Measurements from ENCODE around the gene LRRC47.

The LRRC47 gene

GRCh38 chr1:3775490-3776230 lies 20.6 kb downstream of the LRRC47 start:
- H3K4me3 Mint-ChIP-seq: peak overlapping the region; percentile 34
- H3K4me1 Mint-ChIP-seq (ENCODE audit: low read depth): peaks cover 46% of the 10 kb centered on the region
- H3K36me3 Mint-ChIP-seq (ENCODE audit: low read depth): peaks cover 26% of the 10 kb centered on the region
- intact Hi-C loops (cut with micrococcal nuclease): no loop called here
- H3K9me3 Mint-ChIP-seq: no peaks in the 10 kb centered on the region
- peaks cover 27% of the 10 kb centered on the region for H3K27me3 Mint-ChIP-seq
- peak overlapping the region; percentile 12 for H3K27ac Mint-ChIP-seq

- Mint-ChIP-seq H3K27me3 (peaks cover 32% of the 10 kb centered on the region), H3K27ac (no peak overlapping the region), H3K36me3 (ENCODE audit: low read depth) (peaks cover 20% of the 10 kb centered on the region), H3K4me1 (ENCODE audit: low read depth) (peaks cover 46% of the 10 kb centered on the region), H3K9me3 (no peaks in the 10 kb centered on the region), H3K4me3 (peak overlapping the region; percentile 34)
- intact Hi-C loops (cut with micrococcal nuclease): no loop called here
Measured at GRCh38 chr1:3774946-3775489, 21.3 kb downstream of the LRRC47 start.

GRCh38 chr1:3774276-3774945 lies 21.9 kb downstream of the LRRC47 start:
- H3K27ac Mint-ChIP-seq: no peak overlapping the region
- intact Hi-C loops (cut with micrococcal nuclease): no loop called here

GRCh38 chr1:3773572-3774275 lies 22.6 kb downstream of the LRRC47 start:
- H3K27me3 Mint-ChIP-seq: peaks cover 36% of the 10 kb centered on the region
- H3K9me3 Mint-ChIP-seq: no peaks in the 10 kb centered on the region
- intact Hi-C loops (cut with micrococcal nuclease): no loop called here
- H3K27ac Mint-ChIP-seq: no peak overlapping the region
- peaks cover 35% of the 10 kb centered on the region for H3K4me1 Mint-ChIP-seq (ENCODE audit: low read depth)
- peaks cover 7% of the 10 kb centered on the region for H3K36me3 Mint-ChIP-seq (ENCODE audit: low read depth)
- no peak overlapping the region for H3K4me3 Mint-ChIP-seq

More at GRCh38 chr1:3774276-3774945, 21.9 kb downstream of the LRRC47 start:
- Mint-ChIP-seq H3K4me3 (no peak overlapping the region), H3K4me1 (ENCODE audit: low read depth) (peaks cover 42% of the 10 kb centered on the region), H3K9me3 (no peaks in the 10 kb centered on the region), H3K27me3 (peaks cover 32% of the 10 kb centered on the region), H3K36me3 (ENCODE audit: low read depth) (peaks cover 14% of the 10 kb centered on the region)

- Mint-ChIP-seq H3K36me3 (ENCODE audit: low read depth) (no peaks in the 10 kb centered on the region), H3K4me3 (peak within 1 kb of the TSS; percentile 71), H3K9me3 (no peaks in the 10 kb centered on the region), H3K27me3 (peaks cover 36% of the 10 kb centered on the region), H3K4me1 (ENCODE audit: low read depth) (peaks cover 31% of the 10 kb centered on the region), H3K27ac (no peak within 1 kb of the TSS)
- intact Hi-C loops (cut with micrococcal nuclease): loop anchor here (1.0 kb wide), 1 partner anchor 23 kb away; the partner anchor contains the start of gene LRRC47
Measured at GRCh38 chr1:3772715-3773571, 23.4 kb downstream of the LRRC47 start, which contains the start of gene SMIM1. SMIM1 (plus strand) TSS chr1:3772749; CDS start chr1:3775374, 2,625 bp downstream.

GRCh38 chr1:3772027-3772714 lies 24.1 kb downstream of the LRRC47 start:
- Mint-ChIP-seq H3K36me3 (ENCODE audit: low read depth) (no peaks in the 10 kb centered on the region), H3K9me3 (no peaks in the 10 kb centered on the region), H3K27me3 (peaks cover 39% of the 10 kb centered on the region), H3K27ac (no peak overlapping the region), H3K4me3 (peak overlapping the region; percentile 71), H3K4me1 (ENCODE audit: low read depth) (peaks cover 31% of the 10 kb centered on the region)
- intact Hi-C loops (cut with micrococcal nuclease): loop anchor here (1.0 kb wide), 1 partner anchor 24 kb away; the partner anchor contains the start of gene LRRC47

GRCh38 chr1:3771108-3772026 lies 24.9 kb downstream of the LRRC47 start:
- peaks cover 29% of the 10 kb centered on the region for H3K4me1 Mint-ChIP-seq (ENCODE audit: low read depth)
- no peaks in the 10 kb centered on the region for H3K9me3 Mint-ChIP-seq
- H3K36me3 Mint-ChIP-seq (ENCODE audit: low read depth): no peaks in the 10 kb centered on the region
- no peak overlapping the region for H3K27ac Mint-ChIP-seq
- intact Hi-C loops (cut with micrococcal nuclease): loop anchor here (1.0 kb wide), 1 partner anchor 25 kb away; the partner anchor contains the start of gene LRRC47
- peak overlapping the region; percentile 66 for H3K4me3 Mint-ChIP-seq
- H3K27me3 Mint-ChIP-seq: peaks cover 44% of the 10 kb centered on the region

- H3K4me3 Mint-ChIP-seq: no peak overlapping the region
- H3K9me3 Mint-ChIP-seq: no peaks in the 10 kb centered on the region
- peaks cover 47% of the 10 kb centered on the region for H3K27me3 Mint-ChIP-seq
- H3K4me1 Mint-ChIP-seq (ENCODE audit: low read depth): peaks cover 17% of the 10 kb centered on the region
- no peaks in the 10 kb centered on the region for H3K36me3 Mint-ChIP-seq (ENCODE audit: low read depth)
- intact Hi-C loops (cut with micrococcal nuclease): no loop called here
- no peak overlapping the region for H3K27ac Mint-ChIP-seq
Measured at GRCh38 chr1:3770047-3770765, 26.1 kb downstream of the LRRC47 start.

GRCh38 chr1:3768811-3769390 lies 27.4 kb downstream of the LRRC47 start:
- H3K36me3 Mint-ChIP-seq (ENCODE audit: low read depth): no peaks in the 10 kb centered on the region
- H3K4me1 Mint-ChIP-seq (ENCODE audit: low read depth): peaks cover 13% of the 10 kb centered on the region
- intact Hi-C loops (cut with micrococcal nuclease): no loop called here
- H3K4me3 Mint-ChIP-seq: no peak overlapping the region
- no peak overlapping the region for H3K27ac Mint-ChIP-seq
- no peaks in the 10 kb centered on the region for H3K9me3 Mint-ChIP-seq
- H3K27me3 Mint-ChIP-seq: peaks cover 48% of the 10 kb centered on the region

GRCh38 chr1:3767328-3767925 lies 28.9 kb downstream of the LRRC47 start:
- peaks cover 43% of the 10 kb centered on the region for H3K27me3 Mint-ChIP-seq
- H3K4me3 Mint-ChIP-seq: no peak overlapping the region
- intact Hi-C loops (cut with micrococcal nuclease): no loop called here
- no peak overlapping the region for H3K27ac Mint-ChIP-seq
- no peaks in the 10 kb centered on the region for H3K9me3 Mint-ChIP-seq
- H3K36me3 Mint-ChIP-seq (ENCODE audit: low read depth): no peaks in the 10 kb centered on the region
- H3K4me1 Mint-ChIP-seq (ENCODE audit: low read depth): peaks cover 7% of the 10 kb centered on the region
